WTC11 (cell line): ENCODE data around the gene MAMSTR. TPM values are rescaled to one million over a fixed set of nuclear protein-coding genes. Genes with fewer than 3 reads are reported as not detected.

ENCODE experiments used
- ATAC-seq: fragments of 200-7000 bp; cut with Tn5 transposase; 2 replicates; pipeline ENCODE4 v1.10.0; 2021; ENCODE audit warnings: mild to moderate bottlenecking, moderate library complexity
- CTCF ChIA-PET: fragments of 300-600 bp; sonication (Branson Sonifier 250); formaldehyde crosslinking; loops from one replicate; lab custom pipeline; 2021; ENCODE audit warnings: antibody characterized with exemption; lab: Charles Lee
- POLR2A ChIA-PET: fragments of 350-600 bp; sonication (Branson Sonifier 250); formaldehyde crosslinking; loops from one replicate; lab custom pipeline; 2021; ENCODE audit warnings: antibody characterized with exemption; lab: Charles Lee
- DNase-seq: peaks from one replicate; pipeline ENCODE4 v3.0.0; 2021; ENCODE audit warnings: low spot score
- H3K27ac Mint-ChIP-seq: 2 replicates; pipeline ENCODE4 v1.8.0; 2021; ENCODE audit warnings: mixed read lengths
- H3K27me3 Mint-ChIP-seq: 2 replicates; pipeline ENCODE4 v1.8.0; 2021; ENCODE audit warnings: low read depth, mild to moderate bottlenecking, moderate library complexity, mixed read lengths
- H3K36me3 Mint-ChIP-seq: 2 replicates; pipeline ENCODE4 v1.8.0; 2021; ENCODE audit warnings: mixed read lengths
- H3K4me1 Mint-ChIP-seq: 2 replicates; pipeline ENCODE4 v1.8.0; 2022; ENCODE audit warnings: mixed read lengths
- H3K4me3 Mint-ChIP-seq: 2 replicates; pipeline ENCODE4 v1.8.0; 2021; ENCODE audit warnings: mild to moderate bottlenecking, moderate library complexity, mixed read lengths
- H3K9me3 Mint-ChIP-seq: 2 replicates; pipeline ENCODE4 v1.8.0; 2021; ENCODE audit warnings: mixed read lengths
- AR ChIP-seq: fragments of 250-450 bp; sonication (Bioruptor Pico); IDR thresholded peaks from 2 replicates; pipeline ENCODE4 v1.9.0; 2021; ENCODE audit warnings: mild to moderate bottlenecking
- CREB1 ChIP-seq: sonication (generic); formaldehyde crosslinking; IDR thresholded peaks from 2 replicates; pipeline ENCODE4 v1.8.0; 2023; ENCODE audit warnings: mild to moderate bottlenecking, missing genetic modification reagents
- CTCF ChIP-seq: fragments of 200-600 bp; IDR thresholded peaks from 2 replicates; pipeline ENCODE4 v1.8.0; 2022; ENCODE audit warnings: antibody characterized with exemption
- E2F1 ChIP-seq: sonication (generic); formaldehyde crosslinking; IDR thresholded peaks from 2 replicates; pipeline ENCODE4 v1.8.0; 2022; ENCODE audit warnings: mild to moderate bottlenecking, missing genetic modification reagents
- GABPB1 ChIP-seq: sonication (generic); formaldehyde crosslinking; IDR thresholded peaks from 2 replicates; pipeline ENCODE4 v1.8.1; 2023; ENCODE audit warnings: mild to moderate bottlenecking, missing genetic modification reagents
- GTF2I ChIP-seq: fragments of 250-450 bp; sonication (Bioruptor Pico); conservative IDR thresholded peaks from 2 replicates; pipeline ENCODE4 v1.4.0; 2021; ENCODE audit warnings: mild to moderate bottlenecking
- HMGXB4 ChIP-seq: sonication (generic); formaldehyde crosslinking; IDR thresholded peaks from 2 replicates; pipeline ENCODE4 v1.8.1; 2023; ENCODE audit warnings: mild to moderate bottlenecking, moderate library complexity, missing genetic modification reagents
- MAX ChIP-seq: sonication (generic); formaldehyde crosslinking; IDR thresholded peaks from 2 replicates; pipeline ENCODE4 v1.8.0; 2022; ENCODE audit warnings: mild to moderate bottlenecking, missing genetic modification reagents
- USF1 ChIP-seq: sonication (generic); formaldehyde crosslinking; IDR thresholded peaks from 2 replicates; pipeline ENCODE4 v1.8.0; 2022; ENCODE audit warnings: mild to moderate bottlenecking, missing genetic modification reagents
- ZNF263 ChIP-seq: sonication (generic); formaldehyde crosslinking; IDR thresholded peaks from 2 replicates; pipeline ENCODE4 v1.8.1; 2022; ENCODE audit warnings: low read depth, mild to moderate bottlenecking, moderate library complexity, missing genetic modification reagents
- ZNF281 ChIP-seq: sonication (generic); formaldehyde crosslinking; IDR thresholded peaks from 2 replicates; pipeline ENCODE4 v1.8.0; 2023; ENCODE audit warnings: mild to moderate bottlenecking, missing genetic modification reagents
- ZNF423 ChIP-seq: fragments of 250-450 bp; sonication (Bioruptor Pico); IDR thresholded peaks from 2 replicates; pipeline ENCODE4 v2.1.2; 2022; ENCODE audit warnings: mild to moderate bottlenecking, moderate library complexity
- ZNF512 ChIP-seq: sonication (generic); formaldehyde crosslinking; IDR thresholded peaks from 2 replicates; pipeline ENCODE4 v1.8.1; 2022; ENCODE audit warnings: missing genetic modification reagents, borderline replicate concordance
- total RNA-seq: library from RNA; stranded (reverse); gene quantifications from 3 replicates; pipeline ENCODE4 v1.2.3, GENCODE V29; 2021

The MAMSTR gene
- total RNA-seq, 1 experiment from 2014 or later, result 1.4 TPM

- DNase-seq (no peak), ATAC-seq (no peak)
- H3K36me3 Mint-ChIP-seq, result 0 out of 2 replicates have a peak, but pooled peaks cover 1% of the 10 kb centered on the region
- no peak overlapping the region for H3K27ac Mint-ChIP-seq
- H3K4me3 Mint-ChIP-seq, result no peak overlapping the region
- ChIA-PET POLR2A (no interaction called here), CTCF (interaction anchor here (0.6 to 1.3 kb wide), 2 partner anchors 11 to 57 kb away, joined by 3 read pairs; no protein-coding TSS in a partner anchor)
- TF ChIP-seq USF1 (CRISPR knock-in tag) (no peak), ZNF423 (CRISPR knock-in tag) (no peak), HMGXB4 (CRISPR knock-in tag) (0 out of 2 replicates have a peak, but pooled peaks have one; percentile 42)
- peaks cover 36% of the 10 kb centered on the region for H3K4me1 Mint-ChIP-seq
- no peaks in the 10 kb centered on the region for H3K9me3 Mint-ChIP-seq
- H3K27me3 Mint-ChIP-seq, result peaks cover 18% of the 10 kb centered on the region
These were observed 36.7 kb upstream of the MAMSTR start for GRCh38 chr19:48756212-48756611.

GRCh38 chr19:48755787-48756186, 36.3 kb upstream of the MAMSTR start:
- no peak for DNase-seq
- TF ChIP-seq E2F1 (CRISPR knock-in tag) (no peak), GABPB1 (CRISPR knock-in tag) (no peak), ZNF512 (no peak), GTF2I (no peak), MAX (CRISPR knock-in tag) (no peak), ZNF263 (CRISPR knock-in tag) (no peak), CREB1 (CRISPR knock-in tag) (no peak)
- H3K4me3 Mint-ChIP-seq, result no peak overlapping the region
- H3K27ac Mint-ChIP-seq, result no peak overlapping the region; the same call in 1 of the 2 replicates
- peaks cover 3% of the 10 kb centered on the region; the same call in 1 of the 2 replicates for H3K36me3 Mint-ChIP-seq
- CTCF ChIA-PET, result interaction anchor here (1.3 kb wide), 1 partner anchor 58 kb away, joined by 3 read pairs; no protein-coding TSS in a partner anchor
- peaks cover 15% of the 10 kb centered on the region for H3K27me3 Mint-ChIP-seq
- no peaks in the 10 kb centered on the region for H3K9me3 Mint-ChIP-seq
- H3K4me1 Mint-ChIP-seq, result peaks cover 40% of the 10 kb centered on the region
- ATAC-seq, result no peak
- POLR2A ChIA-PET, result interaction anchor here (0.5 kb wide), 1 partner anchor 31 kb away, joined by 3 read pairs; no protein-coding TSS in a partner anchor

- no peak for ATAC-seq
- H3K27ac Mint-ChIP-seq, result no peak within 1 kb of the TSS; the same call in 1 of the 2 replicates
- peaks cover 41% of the 10 kb centered on the region for H3K4me1 Mint-ChIP-seq
- ChIA-PET POLR2A (interaction anchor here (0.5 kb wide), 1 partner anchor 32 kb away, joined by 3 read pairs; no protein-coding TSS in a partner anchor), CTCF (interaction anchor here (1.3 kb wide), 1 partner anchor 58 kb away, joined by 3 read pairs; no protein-coding TSS in a partner anchor)
- H3K9me3 Mint-ChIP-seq, result no peaks in the 10 kb centered on the region
- peak within 1 kb of the TSS; percentile 54; the same call in 1 of the 2 replicates for H3K4me3 Mint-ChIP-seq
- peaks cover 9% of the 10 kb centered on the region; the same call in 1 of the 2 replicates for H3K36me3 Mint-ChIP-seq
- peaks cover 10% of the 10 kb centered on the region for H3K27me3 Mint-ChIP-seq
- DNase-seq, result peak; percentile 69
- peak; percentile 69; the same call in 1 of the 2 replicates for TF ChIP-seq MAX (CRISPR knock-in tag)
- no peak for TF ChIP-seq CTCF
- no peak for TF ChIP-seq AR (CRISPR knock-in tag)
- peak; percentile 73; the same call in 1 of the 2 replicates for TF ChIP-seq ZNF281 (CRISPR knock-in tag)
These were observed 35.6 kb upstream of the MAMSTR start, which contains the start of gene FGF21 for GRCh38 chr19:48755084-48755641. FGF21 (plus strand) TSS chr19:48755524; CDS start chr19:48756237, 713 bp downstream.
